Lower lobe of right lung (tissue), 2 donors: Measurements from ENCODE around the gene EDN2. TPM values are rescaled to one million over a fixed set of nuclear protein-coding genes. Genes with fewer than 3 reads are reported as not detected.

Source experiments
- ATAC-seq, 2 donors: fragments of 200-7000 bp; cut with Tn5 transposase; one replicate each; pipeline ENCODE4 v1.9.1; 2020 to 2022; ENCODE audit warnings: mild to moderate bottlenecking in 2 of 2, moderate library complexity in 2 of 2
- DNase-seq: peaks from one replicate; pipeline ENCODE4 v3.0.0-alpha.2; 2020
- H3K27ac ChIP-seq: fragments of 200-600 bp; one replicate; pipeline ENCODE4 v1.8.0; 2022
- H3K27me3 ChIP-seq: fragments of 200-600 bp; one replicate; pipeline ENCODE4 v1.8.0; 2022; ENCODE audit warnings: low read depth
- H3K36me3 ChIP-seq: fragments of 200-600 bp; one replicate; pipeline ENCODE4 v1.8.0; 2022; ENCODE audit warnings: mild to moderate bottlenecking
- H3K4me1 ChIP-seq: fragments of 200-600 bp; one replicate; pipeline ENCODE4 v1.8.0; 2022
- H3K4me3 ChIP-seq: fragments of 200-600 bp; one replicate; pipeline ENCODE4 v1.8.0; 2022; ENCODE audit warnings: mild to moderate bottlenecking
- H3K9me3 ChIP-seq: fragments of 200-600 bp; one replicate; pipeline ENCODE4 v1.8.0; 2022
- CTCF ChIP-seq: fragments of 200-600 bp; IDR thresholded peaks from one replicate; pipeline ENCODE4 v1.8.0; 2022; ENCODE audit warnings: antibody characterized with exemption, mild to moderate bottlenecking
- intact Hi-C: fragments of 100-400 bp; cut with DNase I; formaldehyde crosslinking; loops from one replicate; pipeline ENCODE4 v1.11.0; 2022
- total RNA-seq: library from RNA; stranded (reverse); fragmentation: NEBNext Ultra II Directional; extraction: Animal tissue kit (Norgen Biotek cat#: 25700); gene quantifications from one replicate; pipeline ENCODE4 v1.2.1, GENCODE V29; 2021
- donor health status: DM: no; HTN: yes; CAD: no; lungs with severe emphysema.

Gene EDN2
- total RNA-seq, 1 donor from 2014 or later, result 2.1 TPM

GRCh38 chr1:41493626-41494350 lies 9.3 kb upstream of the EDN2 start:
- DNase-seq (no peak), ATAC-seq (no peak)
- no peaks in the 10 kb centered on the region for H3K36me3 ChIP-seq
- intact Hi-C loops, result no loop called here
- no peak for TF ChIP-seq CTCF
- no peak overlapping the region for H3K27ac ChIP-seq
- no peaks in the 10 kb centered on the region for H3K27me3 ChIP-seq
- peaks cover 41% of the 10 kb centered on the region for H3K4me1 ChIP-seq
- H3K4me3 ChIP-seq, result no peak overlapping the region
- H3K9me3 ChIP-seq, result no peaks in the 10 kb centered on the region

- ATAC-seq (no peak), DNase-seq (no peak)
- Histone ChIP-seq H3K4me1 (peaks cover 40% of the 10 kb centered on the region), H3K9me3 (no peaks in the 10 kb centered on the region), H3K27me3 (no peaks in the 10 kb centered on the region), H3K36me3 (no peaks in the 10 kb centered on the region), H3K27ac (no peak overlapping the region), H3K4me3 (no peak overlapping the region)
- no peak for TF ChIP-seq CTCF
- intact Hi-C loops, result no loop called here
These were observed 8.6 kb upstream of the EDN2 start for GRCh38 chr1:41493117-41493536.

GRCh38 chr1:41492341-41492848 lies 7.9 kb upstream of the EDN2 start:
- Histone ChIP-seq H3K4me1 (peaks cover 33% of the 10 kb centered on the region), H3K27me3 (no peaks in the 10 kb centered on the region), H3K27ac (no peak overlapping the region), H3K36me3 (no peaks in the 10 kb centered on the region), H3K9me3 (no peaks in the 10 kb centered on the region), H3K4me3 (no peak overlapping the region)
- DNase-seq (no peak), ATAC-seq (no peak)
- intact Hi-C loops, result no loop called here
- TF ChIP-seq CTCF, result peak; percentile 38

GRCh38 chr1:41490911-41491310 lies 6.4 kb upstream of the EDN2 start:
- no peak overlapping the region for H3K4me3 ChIP-seq
- H3K4me1 ChIP-seq, result peaks cover 33% of the 10 kb centered on the region
- no peak for ATAC-seq
- no peaks in the 10 kb centered on the region for H3K27me3 ChIP-seq
- DNase-seq, result no peak
- TF ChIP-seq CTCF, result no peak
- H3K36me3 ChIP-seq, result no peaks in the 10 kb centered on the region
- intact Hi-C loops, result no loop called here
- no peaks in the 10 kb centered on the region for H3K9me3 ChIP-seq
- H3K27ac ChIP-seq, result no peak overlapping the region

GRCh38 chr1:41489561-41489960 lies 5.1 kb upstream of the EDN2 start:
- intact Hi-C loops, result no loop called here
- no peaks in the 10 kb centered on the region for H3K27me3 ChIP-seq
- no peak for ATAC-seq
- no peak overlapping the region for H3K27ac ChIP-seq
- TF ChIP-seq CTCF, result no peak
- H3K36me3 ChIP-seq, result no peaks in the 10 kb centered on the region
- no peaks in the 10 kb centered on the region for H3K9me3 ChIP-seq
- H3K4me3 ChIP-seq, result no peak overlapping the region
- DNase-seq, result no peak
- H3K4me1 ChIP-seq, result peaks cover 39% of the 10 kb centered on the region
